Stomach (tissue), 4 donors: ENCODE results near the gene IFNA14.

ENCODE experiments used
- CTCF ChIP-seq, 7 experiments: fragments of 450-650 bp in 4 of 7; fragments of 200-600 bp in 3 of 7; sonication (generic) in 3 of 7; IDR thresholded peaks; one replicate each; pipeline ENCODE4 v1.5.1; 2016 to 2019; ENCODE audit warnings: antibody characterized with exemption in 7 of 7, control low read depth in 2 of 7, mild to moderate bottlenecking in 1 of 7
- POLR2A ChIP-seq, 4 donors: fragments of 450-650 bp; IDR thresholded peaks; one replicate each; pipeline ENCODE4 v1.6.1; 2016; ENCODE audit warnings: antibody characterized with exemption in 4 of 4, control low read depth in 2 of 4, mild to moderate bottlenecking in 1 of 4, moderate library complexity in 1 of 4

DNA sequence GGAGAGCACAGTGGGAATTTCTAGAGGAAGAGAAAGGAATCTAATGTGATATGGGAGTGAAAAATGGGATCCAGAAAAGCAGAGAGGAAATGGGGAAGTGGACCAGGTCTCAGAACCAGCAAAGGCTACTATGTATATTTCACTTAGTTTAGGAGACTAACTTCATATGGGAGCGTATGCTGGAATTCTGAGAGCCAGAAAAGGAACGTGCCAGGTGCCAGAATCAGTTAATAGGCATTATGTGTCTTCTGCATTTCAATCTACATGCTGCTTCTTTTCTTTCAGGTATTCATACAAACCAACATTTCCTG is 28.5 kb upstream of the IFNA14 start:
- TF ChIP-seq POLR2A (IDR thresholded peaks at IDR 0.05) (no peak), CTCF (IDR thresholded peaks at IDR 0.05) (no peak)
